Measurements from ENCODE around the gene CSNK1E. TPM values are rescaled to one million over a fixed set of nuclear protein-coding genes. Genes with fewer than 3 reads are reported as not detected.
"Not testable (repeated sequence)": the region's sequence is repeated elsewhere in the genome, so short reads cannot be mapped to it uniquely, and the experiment has no call there.

Gene CSNK1E
- total RNA-seq, 2 experiments from 2014 or later, result 99.9 to 102 TPM

DNA sequence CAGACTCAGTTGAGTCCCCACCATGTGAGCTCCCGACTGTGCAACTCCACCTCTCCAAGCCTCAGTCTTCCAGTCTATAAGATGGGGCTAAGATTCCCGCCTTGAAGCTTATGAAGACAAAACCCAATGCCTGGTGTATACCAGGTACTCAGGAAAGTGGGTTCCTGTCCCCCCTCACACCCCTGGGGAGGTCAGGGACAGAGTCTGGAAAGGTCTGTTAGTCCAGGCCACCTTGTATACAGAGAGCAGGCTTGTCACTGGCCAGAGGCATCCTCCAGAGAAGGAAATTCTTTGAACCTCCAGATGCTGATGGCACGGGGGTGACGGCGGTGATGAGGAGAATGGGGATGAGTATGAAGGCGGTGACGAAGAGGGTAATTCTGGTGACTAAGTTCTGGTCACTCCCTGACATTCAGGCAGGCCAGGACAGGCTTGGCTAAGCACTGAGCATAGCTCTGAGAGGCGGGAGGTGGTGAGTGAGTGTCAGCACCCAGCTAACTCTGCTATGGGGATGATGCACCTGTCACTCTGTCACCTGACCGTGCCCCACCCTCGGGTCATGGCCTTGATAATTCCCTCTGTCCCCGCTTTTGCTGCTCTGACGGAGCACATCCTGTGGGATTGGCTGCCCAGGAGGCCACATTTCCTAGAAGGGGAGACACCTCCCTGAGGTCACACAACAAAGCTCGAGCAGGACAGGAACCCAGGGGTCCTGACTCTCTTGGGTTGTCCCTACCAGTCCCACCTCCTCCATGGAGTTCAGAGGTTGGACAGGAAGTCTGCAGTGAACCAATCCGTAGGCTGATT, 30.9 kb upstream of the CSNK1E start:
- no peak overlapping the region for H3K4me3 Mint-ChIP-seq
- POLR2A ChIA-PET, result no interaction called here
- DNase-seq, result no peak
- H3K9me3 Mint-ChIP-seq, result no peaks in the 10 kb centered on the region
- no peak overlapping the region for H3K27ac Mint-ChIP-seq
- H3K4me1 Mint-ChIP-seq, result no peaks in the 10 kb centered on the region
- no peaks in the 10 kb centered on the region for H3K27me3 Mint-ChIP-seq
- CTCF ChIA-PET, result interaction anchor here (0.6 to 1.4 kb wide), 2 partner anchors 21 to 296 kb away, joined by 3 to 5 read pairs; no protein-coding TSS in a partner anchor
- H3K36me3 Mint-ChIP-seq (ENCODE audit: low read depth), result no peaks in the 10 kb centered on the region

DNA sequence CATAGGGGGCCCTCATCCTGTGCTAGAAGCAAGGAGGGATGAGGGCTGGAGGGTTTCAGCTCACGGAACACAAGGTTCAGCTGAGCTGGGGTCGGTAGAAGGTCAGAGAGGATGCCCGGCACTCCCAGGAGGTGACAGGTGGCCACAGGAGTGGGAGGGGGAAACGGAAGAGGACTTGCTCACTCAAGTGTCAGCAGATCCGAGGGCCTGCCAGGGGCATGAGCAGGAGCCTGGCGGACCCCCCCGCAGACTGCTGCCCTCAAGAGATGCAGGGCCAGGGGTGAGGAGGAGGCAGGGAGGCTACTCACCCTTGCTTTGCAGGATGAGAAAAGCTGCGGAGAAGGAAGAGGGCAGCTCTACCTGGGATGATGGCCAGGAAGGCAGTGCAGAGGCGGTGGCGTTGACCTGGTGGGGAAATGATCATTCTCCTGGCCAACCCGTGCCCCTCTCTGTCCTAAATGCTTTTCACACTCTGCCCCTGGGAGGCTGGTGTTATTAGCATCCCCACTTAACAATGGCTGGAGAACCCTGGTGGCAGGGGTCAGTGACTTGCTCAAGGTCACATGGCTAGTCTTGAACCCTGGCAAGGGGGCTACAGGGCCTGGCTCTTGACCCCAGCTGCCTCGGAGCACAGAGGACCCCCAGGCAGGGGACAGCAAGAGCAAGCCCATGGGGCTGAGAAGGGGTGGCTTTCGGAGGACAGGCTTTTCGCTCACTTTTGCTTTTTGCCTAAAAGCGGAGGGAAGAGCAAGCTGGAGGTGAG, 30.1 kb upstream of the CSNK1E start:
- H3K36me3 Mint-ChIP-seq (ENCODE audit: low read depth), result no peaks in the 10 kb centered on the region
- POLR2A ChIA-PET, result no interaction called here
- H3K4me1 Mint-ChIP-seq, result no peaks in the 10 kb centered on the region
- no peak overlapping the region for H3K4me3 Mint-ChIP-seq
- no peak for DNase-seq
- no peak overlapping the region for H3K27ac Mint-ChIP-seq
- CTCF ChIA-PET, result interaction anchor here (1.4 kb wide), 1 partner anchor 295 kb away, joined by 3 read pairs; no protein-coding TSS in a partner anchor
- no peaks in the 10 kb centered on the region for H3K27me3 Mint-ChIP-seq
- no peaks in the 10 kb centered on the region for H3K9me3 Mint-ChIP-seq

DNA sequence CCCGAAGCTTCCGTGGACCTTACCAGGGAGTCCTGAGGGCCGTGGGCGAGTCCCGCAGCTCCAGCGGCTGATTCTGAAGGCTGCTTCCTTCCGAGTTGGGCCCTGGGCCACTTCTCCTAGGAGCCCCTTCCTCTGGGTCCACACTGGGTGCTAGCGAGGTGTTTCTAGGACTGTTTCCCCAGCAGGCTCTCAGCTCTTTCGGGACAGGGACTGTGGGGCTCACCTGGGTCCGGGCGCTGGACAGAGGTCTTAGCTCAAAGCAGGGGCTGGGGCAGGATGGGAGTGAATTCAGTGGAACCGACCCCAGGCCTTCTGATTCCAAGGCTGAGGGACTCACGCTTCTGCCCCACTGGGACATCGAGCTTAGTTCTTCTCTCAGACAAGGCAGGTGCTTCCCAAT, 29.3 kb upstream of the CSNK1E start:
- no peak overlapping the region for H3K4me3 Mint-ChIP-seq
- ChIA-PET POLR2A (no interaction called here), CTCF (interaction anchor here (1.1 to 1.3 kb wide), 2 partner anchors 8 to 294 kb away, joined by 3 to 4 read pairs; no protein-coding TSS in a partner anchor)
- H3K36me3 Mint-ChIP-seq (ENCODE audit: low read depth), result no peaks in the 10 kb centered on the region
- DNase-seq, result no peak
- no peak overlapping the region for H3K27ac Mint-ChIP-seq
- H3K27me3 Mint-ChIP-seq, result no peaks in the 10 kb centered on the region
- no peaks in the 10 kb centered on the region for H3K9me3 Mint-ChIP-seq
- no peaks in the 10 kb centered on the region for H3K4me1 Mint-ChIP-seq

DNA sequence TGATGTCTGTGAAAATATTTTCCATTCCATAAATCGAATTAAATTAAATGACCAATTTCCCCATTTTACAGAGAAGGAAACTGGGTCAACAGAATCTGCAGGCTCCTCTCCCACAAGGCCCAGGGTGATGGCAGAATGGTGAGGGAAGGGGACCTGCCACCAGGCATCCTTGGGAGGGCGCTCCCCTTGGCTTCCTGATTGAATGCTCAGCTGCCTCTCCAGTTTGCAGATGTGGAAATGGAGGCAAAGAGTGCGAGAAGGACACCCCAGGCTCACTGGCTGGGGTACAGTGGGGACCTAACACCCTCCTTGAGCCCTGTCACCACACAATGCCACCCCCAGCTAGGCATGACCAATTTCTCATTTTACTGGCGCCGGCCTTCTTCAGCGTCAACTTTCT, 28.5 kb upstream of the CSNK1E start:
- Mint-ChIP-seq H3K27ac (no peak overlapping the region), H3K4me1 (no peaks in the 10 kb centered on the region), H3K36me3 (ENCODE audit: low read depth) (no peaks in the 10 kb centered on the region), H3K27me3 (no peaks in the 10 kb centered on the region), H3K9me3 (no peaks in the 10 kb centered on the region), H3K4me3 (no peak overlapping the region)
- CTCF ChIA-PET, result interaction anchor here (1.1 to 1.3 kb wide), 2 partner anchors 9 to 294 kb away, joined by 3 to 4 read pairs; no protein-coding TSS in a partner anchor
- POLR2A ChIA-PET, result no interaction called here
- no peak for DNase-seq

DNA sequence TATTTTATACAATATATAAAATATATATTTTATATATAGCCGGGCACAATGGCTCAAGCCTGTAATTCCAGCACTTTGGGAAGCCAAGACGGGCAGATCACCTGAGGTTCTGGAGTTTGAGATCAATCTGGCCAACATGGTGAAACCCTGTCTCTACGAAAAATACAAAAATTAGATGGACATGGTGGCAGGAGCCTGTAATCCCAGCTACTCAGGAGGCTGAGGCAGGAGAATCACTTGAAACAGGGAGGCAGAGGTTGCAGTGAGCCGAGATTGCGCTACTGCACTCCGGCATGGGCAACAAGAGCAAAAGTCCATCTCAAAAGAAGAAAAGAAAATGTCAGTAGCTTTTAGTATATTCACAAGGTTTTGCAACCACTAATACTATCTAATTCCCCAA, 22.7 kb upstream of the CSNK1E start:
- CTCF ChIA-PET, POLR2A ChIA-PET, DNase-seq: not testable (repeated sequence)

DNA sequence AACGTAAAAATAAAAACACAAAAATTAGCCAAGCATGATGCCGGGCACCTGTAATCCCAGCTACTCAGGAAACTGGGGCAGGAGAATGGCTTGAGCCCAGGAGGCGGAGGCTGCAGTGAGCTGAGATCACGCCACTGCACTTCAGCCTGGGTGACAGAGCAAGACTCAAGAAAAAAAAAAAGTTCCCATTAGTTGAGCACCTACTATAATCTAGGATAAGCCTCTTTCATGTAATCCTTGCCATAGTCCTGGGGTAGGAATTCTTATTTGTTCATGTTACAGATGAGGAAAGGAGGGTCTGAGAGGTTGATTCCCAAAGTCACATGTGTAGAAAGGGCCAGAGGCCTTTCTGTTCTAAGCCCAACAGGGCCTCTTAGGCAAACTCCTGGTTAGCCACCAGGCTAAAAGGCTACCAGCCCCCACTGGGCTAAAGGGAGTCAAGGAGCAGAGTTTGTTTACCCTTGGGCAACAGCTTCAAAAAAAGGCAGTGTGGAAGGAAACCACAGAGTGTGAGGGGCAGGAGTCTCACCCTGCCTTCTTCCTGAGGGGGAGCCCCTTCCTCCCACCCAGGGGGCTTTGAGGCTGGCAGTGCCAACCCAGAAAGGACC, 21.6 kb upstream of the CSNK1E start:
- POLR2A ChIA-PET, result no interaction called here

More for the DNA sequence above, 22.7 kb upstream of the CSNK1E start:
- H3K9me3 Mint-ChIP-seq; H3K27me3 Mint-ChIP-seq; H3K4me1 Mint-ChIP-seq; H3K4me3 Mint-ChIP-seq; H3K36me3 Mint-ChIP-seq (ENCODE audit: low read depth); H3K27ac Mint-ChIP-seq: not testable (repeated sequence)

DNA sequence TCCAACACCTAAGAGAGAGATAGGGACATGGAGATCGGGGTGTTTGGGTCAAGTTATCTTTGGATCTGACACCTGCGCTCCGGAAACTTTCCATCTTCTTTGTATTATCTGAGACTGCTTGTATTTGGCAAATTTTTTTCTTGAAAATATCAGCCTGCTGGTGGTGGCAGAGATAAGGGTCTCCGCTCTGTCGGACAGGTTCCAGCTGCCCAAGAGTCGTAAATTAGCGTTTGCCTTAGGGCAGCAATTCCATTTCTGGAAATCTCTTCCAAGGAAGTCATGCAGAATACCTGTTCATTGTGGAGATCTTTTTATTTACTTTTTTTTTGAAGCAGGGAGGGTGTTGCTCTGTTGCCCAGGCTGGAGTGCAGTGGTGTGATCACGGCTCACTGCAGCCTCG, 19.5 kb upstream of the CSNK1E start:
- CTCF ChIA-PET, result no interaction called here
- POLR2A ChIA-PET, result no interaction called here
- Mint-ChIP-seq H3K27ac (no peak overlapping the region), H3K27me3 (peaks cover 10% of the 10 kb centered on the region), H3K4me3 (peak overlapping the region; percentile 38), H3K9me3 (no peaks in the 10 kb centered on the region), H3K36me3 (ENCODE audit: low read depth) (no peaks in the 10 kb centered on the region), H3K4me1 (peaks cover 8% of the 10 kb centered on the region)
- DNase-seq, result no peak

More for the DNA sequence above, 21.6 kb upstream of the CSNK1E start:
- Mint-ChIP-seq H3K4me3 (no peak overlapping the region), H3K9me3 (no peaks in the 10 kb centered on the region), H3K36me3 (ENCODE audit: low read depth) (no peaks in the 10 kb centered on the region), H3K4me1 (peaks cover 8% of the 10 kb centered on the region), H3K27me3 (peaks cover 10% of the 10 kb centered on the region), H3K27ac (no peak overlapping the region)
- CTCF ChIA-PET, result interaction anchor here (0.8 kb wide), 1 partner anchor 239 kb away, joined by 3 read pairs; no protein-coding TSS in a partner anchor
- no peak for DNase-seq

DNA sequence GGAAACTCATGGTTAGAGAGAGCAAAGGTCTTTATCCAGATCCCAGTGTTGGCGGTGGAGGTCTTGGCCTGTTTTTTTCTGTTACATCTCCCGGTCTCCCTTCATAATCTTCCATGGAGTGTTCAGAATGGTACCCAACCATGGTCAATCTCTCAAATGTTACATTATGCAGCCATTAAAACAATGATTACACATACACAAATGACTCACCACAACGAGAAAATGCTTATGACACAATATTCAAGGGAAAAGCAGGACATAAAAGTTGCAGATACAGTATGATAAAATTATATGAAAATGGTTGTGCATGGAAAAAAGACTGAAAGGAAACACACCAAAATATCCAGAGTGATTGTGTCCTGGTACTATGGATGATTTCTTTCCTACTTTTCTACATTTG, 17.8 kb upstream of the CSNK1E start:
- H3K4me1 Mint-ChIP-seq, result peaks cover 8% of the 10 kb centered on the region
- POLR2A ChIA-PET, result no interaction called here
- H3K27me3 Mint-ChIP-seq, result peaks cover 10% of the 10 kb centered on the region
- CTCF ChIA-PET, result no interaction called here
- DNase-seq, result no peak
- no peaks in the 10 kb centered on the region for H3K9me3 Mint-ChIP-seq
- H3K27ac Mint-ChIP-seq, result no peak overlapping the region
- H3K4me3 Mint-ChIP-seq, result no peak overlapping the region
- H3K36me3 Mint-ChIP-seq (ENCODE audit: low read depth), result no peaks in the 10 kb centered on the region

DNA sequence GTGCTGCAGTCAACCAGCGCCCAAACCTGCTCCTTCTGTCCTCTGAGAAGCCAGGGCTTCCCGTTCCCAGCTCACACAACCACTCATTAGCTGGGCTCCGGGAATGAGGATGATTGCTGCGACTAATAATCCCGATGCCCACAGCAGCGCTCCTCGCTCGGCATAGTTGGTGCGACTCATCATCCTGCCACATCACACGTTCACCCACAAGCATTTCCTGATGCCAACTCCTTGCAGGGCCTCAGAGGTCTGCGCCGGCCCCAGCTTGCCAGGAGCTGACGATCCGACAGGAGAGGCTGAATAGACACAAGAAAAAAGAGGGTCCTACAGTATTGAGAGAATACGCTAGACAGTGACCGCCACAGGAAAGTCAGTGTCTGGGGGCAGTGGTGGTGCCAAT, 10.6 kb upstream of the CSNK1E start:
- peaks cover 4% of the 10 kb centered on the region for H3K4me1 Mint-ChIP-seq
- no peak overlapping the region for H3K27ac Mint-ChIP-seq
- POLR2A ChIA-PET, result interaction anchor here (1.3 kb wide), 1 partner anchor 14 kb away, joined by 3 read pairs; no protein-coding TSS in a partner anchor
- CTCF ChIA-PET, result no interaction called here
- H3K27me3 Mint-ChIP-seq, result peaks cover 6% of the 10 kb centered on the region
- H3K4me3 Mint-ChIP-seq, result no peak overlapping the region
- H3K36me3 Mint-ChIP-seq (ENCODE audit: low read depth), result no peaks in the 10 kb centered on the region
- no peaks in the 10 kb centered on the region for H3K9me3 Mint-ChIP-seq
- no peak for DNase-seq

DNA sequence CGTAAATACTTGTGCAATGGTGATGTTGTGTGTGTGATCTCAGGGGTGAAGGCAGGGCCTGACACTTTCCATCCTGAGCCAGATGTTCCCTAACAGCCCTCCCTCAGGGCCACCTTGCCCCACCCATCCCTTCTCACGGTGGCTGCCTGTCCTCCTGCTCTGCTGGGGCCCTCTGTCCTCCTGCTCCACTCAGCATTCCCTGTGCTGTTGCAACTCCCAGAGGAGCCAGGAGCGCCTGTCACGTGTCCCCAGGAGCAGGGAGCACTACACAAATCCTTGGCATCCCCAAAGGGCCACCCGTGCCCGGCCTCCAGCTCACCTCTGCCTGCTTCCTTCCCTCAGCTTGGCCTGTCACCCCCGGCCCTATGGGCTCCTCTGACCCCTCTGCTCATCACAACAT, 10.2 kb upstream of the CSNK1E start:
- peaks cover 4% of the 10 kb centered on the region for H3K4me1 Mint-ChIP-seq
- CTCF ChIA-PET, result interaction anchor here (0.7 kb wide), 1 partner anchor 21 kb away, joined by 5 read pairs; no protein-coding TSS in a partner anchor
- no peaks in the 10 kb centered on the region for H3K36me3 Mint-ChIP-seq (ENCODE audit: low read depth)

DNA sequence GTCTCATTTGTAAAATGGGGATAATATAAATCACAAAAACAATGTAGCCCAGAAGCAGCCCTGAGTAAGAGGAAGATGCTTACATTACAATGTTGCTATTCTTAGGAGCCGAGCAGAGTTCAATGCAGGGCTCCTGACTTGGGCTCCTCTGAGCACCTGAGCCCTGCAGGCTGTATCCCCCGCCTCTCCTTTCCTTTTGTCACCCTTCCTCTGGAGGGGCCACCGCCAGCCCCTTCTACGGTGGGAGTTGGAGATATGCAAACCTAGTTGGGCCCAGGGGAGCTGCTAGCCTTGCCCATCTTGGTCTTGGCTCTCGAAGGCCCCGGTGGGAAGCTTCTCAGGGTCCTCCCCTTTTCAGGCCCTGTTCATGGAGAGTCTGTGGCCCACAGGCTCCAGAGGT, 8.4 kb upstream of the CSNK1E start:
- ChIA-PET POLR2A (interaction anchor here (1.0 to 1.1 kb wide), 2 partner anchors 8 to 11 kb away, joined by 3 read pairs; partner anchors contain the start of gene CSNK1E), CTCF (no interaction called here)
- no peaks in the 10 kb centered on the region for H3K36me3 Mint-ChIP-seq (ENCODE audit: low read depth)
- no peaks in the 10 kb centered on the region for H3K9me3 Mint-ChIP-seq
- H3K27ac Mint-ChIP-seq, result no peak overlapping the region
- H3K4me3 Mint-ChIP-seq, result no peak overlapping the region
- no peak for DNase-seq
- H3K4me1 Mint-ChIP-seq, result peaks cover 4% of the 10 kb centered on the region
- peaks cover 6% of the 10 kb centered on the region for H3K27me3 Mint-ChIP-seq

More for the DNA sequence above, 10.2 kb upstream of the CSNK1E start:
- no peak for DNase-seq
- POLR2A ChIA-PET, result interaction anchor here (1.3 kb wide), 1 partner anchor 13 kb away, joined by 3 read pairs; no protein-coding TSS in a partner anchor
- no peak overlapping the region for H3K27ac Mint-ChIP-seq
- H3K9me3 Mint-ChIP-seq, result no peaks in the 10 kb centered on the region
- H3K27me3 Mint-ChIP-seq, result peaks cover 6% of the 10 kb centered on the region
- H3K4me3 Mint-ChIP-seq, result no peak overlapping the region

DNA sequence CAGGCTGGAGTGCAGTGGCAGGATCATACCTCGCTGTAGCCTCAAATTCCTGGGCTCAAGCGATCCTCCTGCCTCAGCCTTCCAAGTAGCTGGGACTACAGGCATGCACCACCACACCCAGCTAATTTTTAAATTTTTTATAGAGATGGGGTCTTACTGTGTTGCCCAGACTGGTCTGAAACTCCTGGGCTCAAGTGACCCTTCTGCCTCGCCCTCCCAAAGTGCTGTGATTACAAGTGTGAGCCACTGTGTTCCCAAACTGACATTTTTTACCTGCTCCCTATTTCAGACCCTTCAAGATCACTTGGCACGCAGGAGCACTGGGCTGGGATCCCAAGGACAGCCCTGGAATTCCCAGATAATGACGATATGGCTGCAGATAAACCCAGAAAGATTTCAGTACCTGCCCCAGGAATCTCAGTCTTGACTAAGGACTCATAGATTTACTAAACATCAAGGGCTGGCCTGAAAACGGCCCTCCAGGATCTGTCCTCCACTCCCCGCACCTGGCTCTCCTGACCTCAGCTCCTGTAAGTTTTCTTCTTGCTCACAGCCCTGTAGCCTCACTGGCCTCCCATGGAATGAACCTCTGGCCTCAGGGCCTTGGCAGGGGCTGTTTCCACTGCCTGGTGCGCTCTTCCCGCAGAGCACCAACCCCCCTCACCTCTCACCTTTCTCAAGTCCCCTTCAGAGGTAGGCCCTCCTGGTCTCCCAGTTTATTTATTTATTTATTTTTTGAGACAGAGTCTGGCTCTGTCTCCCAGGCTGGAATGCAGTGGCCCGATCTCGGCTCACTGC, 3.6 kb upstream of the CSNK1E start:
- ChIA-PET CTCF (no interaction called here), POLR2A (no interaction called here)
- Mint-ChIP-seq H3K36me3 (ENCODE audit: low read depth) (no peaks in the 10 kb centered on the region), H3K27me3 (no peaks in the 10 kb centered on the region), H3K27ac (no peak overlapping the region), H3K4me1 (peaks cover 12% of the 10 kb centered on the region), H3K4me3 (no peak overlapping the region), H3K9me3 (no peaks in the 10 kb centered on the region)
- DNase-seq, result no peak
